GM20000 (cell line): ENCODE measurements around the gene LNP1.
A peak's percentile ranks its signal among the peaks of the same experiment; 100 is the strongest.

ENCODE experiments used
- DNase-seq: peaks from one replicate; pipeline ENCODE4 v3.0.0; 2012; ENCODE audit warnings: low spot score
- CTCF ChIP-seq: IDR thresholded peaks from 2 replicates; pipeline ENCODE4 v1.5.1; 2012; ENCODE audit warnings: mild to moderate bottlenecking, control low read depth; ENCODE audit errors: extremely low read depth, missing control alignments

LNP1 gene

GRCh38 chr3:100482176-100482575 lies 80.8 kb downstream of the LNP1 start:
- no peak for TF ChIP-seq CTCF
- no peak for DNase-seq

- DNase-seq: no peak
- no peak for TF ChIP-seq CTCF
Observed at GRCh38 chr3:100483529-100483928, 82.2 kb downstream of the LNP1 start.

- no peak for DNase-seq
- no peak for TF ChIP-seq CTCF
Observed at GRCh38 chr3:100486808-100487207, 85.5 kb downstream of the LNP1 start.

- TF ChIP-seq CTCF: no peak
- no peak for DNase-seq
Observed at GRCh38 chr3:100489118-100489517, 87.8 kb downstream of the LNP1 start.

GRCh38 chr3:100492059-100493006 lies 91.0 kb downstream of the LNP1 start, which contains the start of gene TMEM45A:
TSS of gene TMEM45A (plus strand) at chr3:100492619. CDS start at chr3:100555212, 62,593 bp downstream.
- DNase-seq: peak; percentile 95
- TF ChIP-seq CTCF: no peak

GRCh38 chr3:100496711-100497261 lies 95.4 kb downstream of the LNP1 start:
- no peak for TF ChIP-seq CTCF
- no peak for DNase-seq

- no peak for DNase-seq
- no peak for TF ChIP-seq CTCF
Observed at GRCh38 chr3:100499651-100500050, 98.3 kb downstream of the LNP1 start.
